Measurements from ENCODE around the gene IL17C.

DNA sequence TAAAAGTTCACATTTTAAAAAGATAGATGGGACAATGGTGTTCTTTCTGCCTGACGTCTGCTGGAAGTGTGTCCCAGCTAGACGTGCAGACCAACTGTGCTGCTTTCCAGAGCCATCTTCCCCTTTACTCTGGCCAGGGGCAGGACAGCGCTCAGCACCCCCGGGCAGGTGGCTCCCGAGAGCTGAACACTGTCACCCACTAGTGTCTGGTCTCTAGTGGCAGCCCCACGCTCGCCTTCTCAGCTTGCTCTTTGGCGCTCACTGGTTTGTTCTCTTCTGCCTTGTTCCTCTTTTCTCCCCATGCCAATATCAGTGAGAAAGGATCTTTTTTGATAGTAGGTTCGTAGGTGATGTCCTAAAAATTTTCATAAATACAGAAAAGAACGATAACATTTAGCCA is 42.5 kb upstream of the IL17C start:
- TF ChIP-seq, protein P1, sequence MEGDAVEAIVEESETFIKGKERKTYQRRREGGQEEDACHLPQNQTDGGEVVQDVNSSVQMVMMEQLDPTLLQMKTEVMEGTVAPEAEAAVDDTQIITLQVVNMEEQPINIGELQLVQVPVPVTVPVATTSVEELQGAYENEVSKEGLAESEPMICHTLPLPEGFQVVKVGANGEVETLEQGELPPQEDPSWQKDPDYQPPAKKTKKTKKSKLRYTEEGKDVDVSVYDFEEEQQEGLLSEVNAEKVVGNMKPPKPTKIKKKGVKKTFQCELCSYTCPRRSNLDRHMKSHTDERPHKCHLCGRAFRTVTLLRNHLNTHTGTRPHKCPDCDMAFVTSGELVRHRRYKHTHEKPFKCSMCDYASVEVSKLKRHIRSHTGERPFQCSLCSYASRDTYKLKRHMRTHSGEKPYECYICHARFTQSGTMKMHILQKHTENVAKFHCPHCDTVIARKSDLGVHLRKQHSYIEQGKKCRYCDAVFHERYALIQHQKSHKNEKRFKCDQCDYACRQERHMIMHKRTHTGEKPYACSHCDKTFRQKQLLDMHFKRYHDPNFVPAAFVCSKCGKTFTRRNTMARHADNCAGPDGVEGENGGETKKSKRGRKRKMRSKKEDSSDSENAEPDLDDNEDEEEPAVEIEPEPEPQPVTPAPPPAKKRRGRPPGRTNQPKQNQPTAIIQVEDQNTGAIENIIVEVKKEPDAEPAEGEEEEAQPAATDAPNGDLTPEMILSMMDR (IDR thresholded peaks at IDR 0.05): no peak
- TF ChIP-seq POLR2A (IDR thresholded peaks at IDR 0.05): no peak
